ENCODE data around the gene DHX8. TPM values are rescaled to one million over a fixed set of nuclear protein-coding genes. Genes with fewer than 3 reads are reported as not detected.

The DHX8 gene
- total and polyA plus RNA-seq, 2 of the 4 experiments (the other 2 are of a cell fraction) = 21.8 to 50.0 TPM

DNA sequence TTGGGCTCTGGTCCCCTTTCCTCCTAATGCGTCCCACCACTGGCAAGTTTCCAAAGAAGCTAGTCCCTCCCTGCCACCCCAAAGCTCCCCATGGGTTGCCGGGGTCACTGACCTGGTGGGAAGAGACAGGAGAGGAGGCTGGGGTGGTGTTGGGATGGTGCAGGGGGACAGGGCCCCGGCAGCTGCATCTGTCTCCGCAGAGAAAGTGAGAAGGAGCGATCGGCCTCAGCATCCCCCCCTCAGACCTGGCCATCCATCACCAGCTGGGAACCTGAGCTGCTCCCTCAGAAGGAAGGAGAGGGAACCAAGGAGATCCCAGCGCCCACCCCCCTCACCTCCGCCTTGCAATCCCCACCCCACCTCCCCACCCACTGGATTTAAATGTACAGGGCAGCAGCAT, 59.1 kb downstream of the DHX8 start:
- no peak overlapping the region for H3K18ac ChIP-seq (ENCODE audit: low read depth, low read length)
- peaks cover 23% of the 10 kb centered on the region for H3K4me1 ChIP-seq (ENCODE audit: control insufficient read depth, insufficient read depth, low read length)
- no peak overlapping the region; the same call in 1 of the 2 replicates for H3K4ac ChIP-seq (ENCODE audit: low read depth, low read length)
- no peak for DNase-seq
- no TSS peak for BruUV-seq (replicated peaks)
- ChIA-PET CTCF (interaction anchor here (1.0 kb wide), 1 partner anchor 59 kb away, joined by 3 read pairs; the partner anchor contains the start of gene DHX8), POLR2A (ENCODE audit: unreplicated experiment) (no interaction called here)
- H3K79me1 ChIP-seq (ENCODE audit: low read depth in 1 of 2, low read length in 2 of 2) = peaks cover 22 to 55% of the 10 kb centered on the region in 2 experiments; a peak in 3 of 4 replicates
- H2BK120ac ChIP-seq (ENCODE audit: low read depth, low read length) = no peak overlapping the region
- no peaks in the 10 kb centered on the region for H3K27me3 ChIP-seq (ENCODE audit: control insufficient read depth, insufficient read depth, low read length)
- H2BK5ac ChIP-seq (ENCODE audit: low read depth, low read length, poor library complexity, severe bottlenecking) = no peak overlapping the region
- H2AK9ac ChIP-seq (replicated peaks; ENCODE audit: low read depth, low read length, poor library complexity) = no peak overlapping the region
- no peak overlapping the region for H3K23ac ChIP-seq (ENCODE audit: low read depth, low read length)
- H4K91ac ChIP-seq (ENCODE audit: insufficient read depth, low read depth, low read length) = no peak overlapping the region
- H4K8ac ChIP-seq (ENCODE audit: low read depth in 2 of 2, low read length in 2 of 2) = peak overlapping the region in 1 of 2 experiments; percentile 19; a peak in 1 of 4 replicates
- no peak overlapping the region for H3K14ac ChIP-seq (replicated peaks; ENCODE audit: low read depth, low read length)
- WGBS, 2 experiments (ENCODE audit: extremely low coverage in 2 of 2, insufficient read length in 1 of 2) = no CpG with 5 or more reads among the region's 8 CpGs
- no peak overlapping the region for H4K5ac ChIP-seq (ENCODE audit: low read depth, low read length)
- intact Hi-C loops (cut with micrococcal nuclease) (no loop called here), in situ Hi-C loops (cut with MboI; ENCODE audit: low sequenced_read_pairs) (no loop called here), dilution Hi-C loops (cut with HindIII; ENCODE audit: low sequenced_read_pairs, unreplicated experiment) (no loop called here)
- peaks cover 16% of the 10 kb centered on the region for H3K9me1 ChIP-seq (ENCODE audit: insufficient read depth, low read length)
- H3K4me3 ChIP-seq (ENCODE audit: insufficient read depth, low read depth, low read length) = no peak overlapping the region
- peak overlapping the region; percentile 69; the same call in 1 of the 2 replicates for H2AK5ac ChIP-seq (ENCODE audit: low read depth, low read length)
- no peak overlapping the region for H3K27ac ChIP-seq (ENCODE audit: insufficient read depth, low read length)
- no peak for TF ChIP-seq RAD21 (IDR thresholded peaks at IDR 0.05; ENCODE audit: low read length)
- TF ChIP-seq RFX5 (IDR thresholded peaks at IDR 0.05; ENCODE audit: low read depth, low read length) = no peak
- no peak for TF ChIP-seq SMC3 (IDR thresholded peaks at IDR 0.05; ENCODE audit: low read depth, low read length)
- TF ChIP-seq CTCF (conservative IDR thresholded peaks at IDR 0.05; ENCODE audit: low read depth, low read length) = no peak
- no peak for TF ChIP-seq BHLHE40 (IDR thresholded peaks at IDR 0.05; ENCODE audit: low read depth, low read length)
- TF ChIP-seq, protein P1, sequence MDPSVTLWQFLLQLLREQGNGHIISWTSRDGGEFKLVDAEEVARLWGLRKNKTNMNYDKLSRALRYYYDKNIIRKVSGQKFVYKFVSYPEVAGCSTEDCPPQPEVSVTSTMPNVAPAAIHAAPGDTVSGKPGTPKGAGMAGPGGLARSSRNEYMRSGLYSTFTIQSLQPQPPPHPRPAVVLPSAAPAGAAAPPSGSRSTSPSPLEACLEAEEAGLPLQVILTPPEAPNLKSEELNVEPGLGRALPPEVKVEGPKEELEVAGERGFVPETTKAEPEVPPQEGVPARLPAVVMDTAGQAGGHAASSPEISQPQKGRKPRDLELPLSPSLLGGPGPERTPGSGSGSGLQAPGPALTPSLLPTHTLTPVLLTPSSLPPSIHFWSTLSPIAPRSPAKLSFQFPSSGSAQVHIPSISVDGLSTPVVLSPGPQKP (IDR thresholded peaks at IDR 0.05; ENCODE audit: borderline replicate concordance, low read depth, low read length) = no peak
- no peak for TF ChIP-seq MXI1 (IDR thresholded peaks at IDR 0.05; ENCODE audit: borderline replicate concordance, low read depth, low read length)
- TF ChIP-seq CHD1 (IDR thresholded peaks at IDR 0.05; ENCODE audit: low read depth, low read length) = no peak
- TF ChIP-seq, protein P2, sequence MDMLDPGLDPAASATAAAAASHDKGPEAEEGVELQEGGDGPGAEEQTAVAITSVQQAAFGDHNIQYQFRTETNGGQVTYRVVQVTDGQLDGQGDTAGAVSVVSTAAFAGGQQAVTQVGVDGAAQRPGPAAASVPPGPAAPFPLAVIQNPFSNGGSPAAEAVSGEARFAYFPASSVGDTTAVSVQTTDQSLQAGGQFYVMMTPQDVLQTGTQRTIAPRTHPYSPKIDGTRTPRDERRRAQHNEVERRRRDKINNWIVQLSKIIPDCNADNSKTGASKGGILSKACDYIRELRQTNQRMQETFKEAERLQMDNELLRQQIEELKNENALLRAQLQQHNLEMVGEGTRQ (IDR thresholded peaks at IDR 0.05; ENCODE audit: low read depth, low read length) = no peak
- TF ChIP-seq CEBPB (IDR thresholded peaks at IDR 0.05; ENCODE audit: low read depth, low read length) = no peak
- no peak for TF ChIP-seq FOS (IDR thresholded peaks at IDR 0.05; ENCODE audit: low read depth, low read length)
- no peak for TF ChIP-seq NFE2L2 (IDR thresholded peaks at IDR 0.05; ENCODE audit: low read depth, low read length)
- no peak for TF ChIP-seq MAZ (IDR thresholded peaks at IDR 0.05; ENCODE audit: borderline replicate concordance, low read depth, low read length)
- TF ChIP-seq RCOR1 (IDR thresholded peaks at IDR 0.05; ENCODE audit: insufficient replicate concordance, low read length) = no peak
- TF ChIP-seq MAFK (IDR thresholded peaks at IDR 0.05; ENCODE audit: low read depth, low read length) = no peak
- TF ChIP-seq POLR2A (IDR thresholded peaks at IDR 0.05; ENCODE audit: low read depth, low read length) = no peak
- H3K9me3 ChIP-seq (ENCODE audit: control insufficient read depth, insufficient read depth, low read length) = no peaks in the 10 kb centered on the region
- no peaks in the 10 kb centered on the region for H3K36me3 ChIP-seq (ENCODE audit: control insufficient read depth, insufficient read depth, low read length)
- no peak for ATAC-seq (ENCODE audit: low read depth)
- no peak overlapping the region for H3K4me2 ChIP-seq (ENCODE audit: low read depth, low read length)
- no peak overlapping the region for H3K56ac ChIP-seq (ENCODE audit: extremely low read depth, insufficient read depth, low read length)
- no peak overlapping the region for H2BK15ac ChIP-seq (ENCODE audit: low read depth, low read length)
- H2AFZ ChIP-seq (replicated peaks; ENCODE audit: low read length, poor library complexity) = no peak overlapping the region
- H3K9ac ChIP-seq (ENCODE audit: low read depth, low read length) = no peak overlapping the region
- H2BK20ac ChIP-seq (ENCODE audit: low read depth, low read length) = no peak overlapping the region
- no peaks in the 10 kb centered on the region for H4K20me1 ChIP-seq (ENCODE audit: insufficient read depth, low read length)
